Type B pancreatic cell (in vitro differentiated cells): Measurements from ENCODE around the gene FILIP1L. TPM values are rescaled to one million over a fixed set of nuclear protein-coding genes. Genes with fewer than 3 reads are reported as not detected.

Experiments used
- DNase-seq: peaks from one replicate; pipeline ENCODE4 v3.0.0; 2021; ENCODE audit warnings: mixed read lengths; ENCODE audit not compliant: unreplicated experiment; ENCODE audit errors: extremely low spot score
- H3K27ac Mint-ChIP-seq: 2 replicates; pipeline ENCODE4 v1.8.0; 2021; ENCODE audit warnings: mild to moderate bottlenecking, mixed read lengths
- H3K27me3 Mint-ChIP-seq: 2 replicates; pipeline ENCODE4 v1.8.0; 2021; ENCODE audit warnings: mixed read lengths
- H3K36me3 Mint-ChIP-seq: 2 replicates; pipeline ENCODE4 v1.8.0; 2021; ENCODE audit warnings: mixed read lengths
- H3K4me1 Mint-ChIP-seq: one replicate; pipeline ENCODE4 v1.8.0; 2021; ENCODE audit warnings: mixed read lengths; ENCODE audit not compliant: unreplicated experiment
- H3K4me3 Mint-ChIP-seq: 2 replicates; pipeline ENCODE4 v1.8.0; 2021; ENCODE audit warnings: mild to moderate bottlenecking, mixed read lengths
- H3K9me3 Mint-ChIP-seq: 2 replicates; pipeline ENCODE4 v1.8.0; 2021; ENCODE audit warnings: mixed read lengths
- CTCF ChIP-seq: fragments of 200-600 bp; sonication (generic); conservative IDR thresholded peaks from 2 replicates; pipeline ENCODE4 v1.5.0; 2021; ENCODE audit warnings: antibody characterized with exemption, mild to moderate bottlenecking
- total RNA-seq: library from RNA; stranded (reverse); gene quantifications from 2 replicates; pipeline ENCODE4 v1.2.1, GENCODE V29; 2021; ENCODE audit warnings: low replicate concordance

FILIP1L gene
- total RNA-seq, 1 donor from 2014 or later: 30.6 TPM

GRCh38 chr3:100157685-100158084 lies 43.4 kb upstream of the FILIP1L start:
- Mint-ChIP-seq H3K4me3 (no peak overlapping the region), H3K27ac (no peak overlapping the region), H3K4me1 (peaks cover 22% of the 10 kb centered on the region), H3K36me3 (peaks cover 16% of the 10 kb centered on the region), H3K9me3 (peaks cover 16% of the 10 kb centered on the region), H3K27me3 (no peaks in the 10 kb centered on the region)
- no peak for DNase-seq
- TF ChIP-seq CTCF: no peak

DNA sequence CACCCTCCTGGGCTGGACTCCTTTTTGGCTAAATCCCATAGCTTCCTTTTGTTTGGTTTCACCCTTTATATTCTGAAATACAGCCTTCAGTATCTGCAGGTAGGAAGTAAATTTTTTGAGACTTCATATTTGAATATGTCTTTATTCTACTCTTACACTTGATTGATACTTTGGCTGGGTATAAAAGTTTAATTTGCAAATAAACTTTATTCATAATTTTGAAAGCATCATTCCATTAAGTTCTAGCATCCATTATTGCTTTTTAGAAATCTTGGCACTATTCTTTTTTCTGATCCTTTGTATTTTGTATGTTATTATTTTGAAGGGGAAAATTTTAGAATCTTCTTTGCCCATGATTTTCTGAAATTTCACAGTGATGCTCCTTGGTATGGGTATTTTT lies 41.3 kb upstream of the FILIP1L start:
- Mint-ChIP-seq H3K4me1 (peaks cover 25% of the 10 kb centered on the region), H3K9me3 (peaks cover 20% of the 10 kb centered on the region), H3K4me3 (no peak overlapping the region), H3K27ac (no peak overlapping the region), H3K27me3 (no peaks in the 10 kb centered on the region), H3K36me3 (peaks cover 20% of the 10 kb centered on the region)
- TF ChIP-seq CTCF: no peak
- DNase-seq: no peak

GRCh38 chr3:100155128-100155527 lies 40.8 kb upstream of the FILIP1L start:
- peaks cover 26% of the 10 kb centered on the region for H3K4me1 Mint-ChIP-seq
- no peak overlapping the region for H3K27ac Mint-ChIP-seq
- DNase-seq: no peak
- TF ChIP-seq CTCF: no peak
- peaks cover 20% of the 10 kb centered on the region for H3K9me3 Mint-ChIP-seq
- H3K4me3 Mint-ChIP-seq: no peak overlapping the region
- no peaks in the 10 kb centered on the region for H3K27me3 Mint-ChIP-seq
- peaks cover 20% of the 10 kb centered on the region for H3K36me3 Mint-ChIP-seq

- Mint-ChIP-seq H3K27ac (no peak overlapping the region), H3K9me3 (peaks cover 20% of the 10 kb centered on the region), H3K36me3 (peaks cover 28% of the 10 kb centered on the region), H3K27me3 (no peaks in the 10 kb centered on the region), H3K4me1 (peaks cover 20% of the 10 kb centered on the region), H3K4me3 (no peak overlapping the region)
- no peak for TF ChIP-seq CTCF
- DNase-seq: no peak
These were observed 39.9 kb upstream of the FILIP1L start for GRCh38 chr3:100154171-100154570.

GRCh38 chr3:100151024-100151707 lies 36.9 kb upstream of the FILIP1L start:
- H3K27ac Mint-ChIP-seq: no peak overlapping the region
- H3K27me3 Mint-ChIP-seq: no peaks in the 10 kb centered on the region
- H3K9me3 Mint-ChIP-seq: peaks cover 12% of the 10 kb centered on the region
- no peak for DNase-seq
- H3K4me3 Mint-ChIP-seq: no peak overlapping the region
- H3K36me3 Mint-ChIP-seq: peaks cover 27% of the 10 kb centered on the region
- peaks cover 14% of the 10 kb centered on the region for H3K4me1 Mint-ChIP-seq
- TF ChIP-seq CTCF: no peak
